Renal pelvis (tissue), 4 donors: Measurements from ENCODE around the gene MAD2L1. TPM values are rescaled to one million over a fixed set of nuclear protein-coding genes. Genes with fewer than 3 reads are reported as not detected.

ENCODE experiments used
- DNase-seq: peaks from one replicate; pipeline ENCODE4 v3.0.0-alpha.2; 2013
- polyA plus RNA-seq, 3 donors: library from polyadenylated mRNA; unstranded; fragments of 120-200 nt; gene quantifications; one replicate each; pipeline ENCODE4 v1.2.1, GENCODE V29; 2013; ENCODE audit not compliant: insufficient read length in 3 of 3

MAD2L1 gene
- polyA plus RNA-seq, 3 donors, result 44.0 to 51.9 (median 49.7) TPM

DNA sequence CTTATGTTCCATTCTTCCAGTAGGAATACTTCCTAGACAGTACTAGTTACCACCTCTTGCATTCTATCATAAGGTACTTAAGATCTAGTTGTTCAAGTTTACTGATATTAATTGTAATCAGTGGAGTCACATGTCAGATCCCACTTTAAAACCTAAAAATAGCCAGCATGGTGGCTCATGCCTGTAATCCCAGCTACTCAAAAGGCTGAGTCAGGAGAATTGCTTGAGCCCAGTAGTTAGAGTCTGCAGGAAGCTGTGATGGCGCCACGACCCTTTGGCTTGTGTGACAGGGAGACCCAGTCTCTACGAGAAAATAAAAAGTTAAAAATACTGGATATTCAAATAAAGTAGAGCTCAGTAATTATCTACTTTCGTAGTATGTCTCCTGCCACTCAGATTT, 57.7 kb downstream of the MAD2L1 start:
- DNase-seq, result no peak

DNA sequence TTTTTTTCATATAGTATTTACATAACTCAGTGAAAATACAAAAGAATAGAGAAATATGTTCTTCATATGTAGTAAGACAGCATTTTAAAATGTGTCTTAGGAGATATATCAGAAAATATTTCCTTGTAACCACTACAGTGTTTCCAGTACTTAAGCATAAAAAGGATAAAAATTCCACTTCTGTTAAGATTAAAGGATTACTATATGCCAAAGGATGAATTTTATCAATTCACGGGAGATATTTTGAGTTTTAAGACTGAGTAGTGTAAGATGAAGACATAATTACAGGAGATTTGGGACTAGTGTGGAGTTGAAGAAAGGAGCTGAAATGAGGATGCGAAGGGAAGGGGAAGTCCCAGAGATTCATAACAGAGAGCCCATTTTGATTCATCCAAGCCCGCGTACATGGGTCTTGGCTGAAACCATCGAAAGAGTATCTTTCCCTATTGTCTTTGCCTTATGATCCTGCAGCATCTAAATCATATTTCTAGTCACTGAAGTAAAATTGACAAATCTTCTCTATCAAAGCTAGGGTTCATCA, 58.7 kb downstream of the MAD2L1 start:
- DNase-seq, result no peak

DNA sequence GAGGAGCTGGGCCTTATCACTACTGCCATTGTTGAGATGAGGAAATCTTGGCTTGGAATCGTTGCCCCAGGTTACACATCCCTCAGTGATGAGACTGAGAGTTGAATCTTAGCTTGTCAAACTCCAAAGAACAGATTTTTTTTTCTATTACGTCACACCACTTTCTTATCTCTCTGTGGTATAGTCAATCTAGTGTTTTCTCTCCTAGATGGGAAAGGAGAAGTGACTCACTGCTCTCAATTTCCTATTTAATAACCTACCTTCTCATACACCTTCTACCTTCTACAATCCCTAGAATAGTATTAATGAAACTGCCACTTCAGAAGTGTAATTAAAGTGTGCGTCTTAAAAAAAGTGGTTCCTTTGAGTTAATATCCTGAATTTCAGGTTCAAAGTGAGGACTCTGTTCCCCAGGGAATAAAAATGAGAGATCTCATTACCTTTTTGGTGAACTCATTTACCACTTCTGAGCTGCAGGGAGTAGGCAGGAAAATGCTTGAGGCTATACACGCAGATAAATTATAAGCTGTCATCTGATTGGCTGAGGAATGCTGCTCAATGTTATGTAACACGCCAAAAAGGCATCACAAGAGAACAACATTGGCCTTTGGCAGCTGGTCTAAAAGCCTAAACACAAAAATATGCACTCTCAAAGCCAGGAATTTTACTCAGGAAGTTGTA, 59.3 kb downstream of the MAD2L1 start:
- peak; percentile 83 for DNase-seq
